Tibial nerve (tissue), 4 donors: Measurements from ENCODE around the gene REXO1. TPM values are rescaled to one million over a fixed set of nuclear protein-coding genes. Genes with fewer than 3 reads are reported as not detected.
A peak's percentile ranks its signal among the peaks of the same experiment; 100 is the strongest.

Experiments
- DNase-seq, 2 donors: peaks; one replicate each; pipeline ENCODE4 v3.0.0-alpha.2; 2019; ENCODE audit warnings: low spot score in 2 of 2
- H3K27ac ChIP-seq, 4 donors: fragments of 200-600 bp; sonication (generic) in 3 of 4; one replicate each; pipeline ENCODE4 v1.5.1; 2017 to 2019; ENCODE audit warnings: mild to moderate bottlenecking in 1 of 4
- H3K27me3 ChIP-seq, 2 donors: fragments of 200-600 bp; sonication (generic) in 1 of 2; one replicate each; pipeline versions ENCODE4 v1.5.1 to v1.6.0; 2017 to 2019
- H3K36me3 ChIP-seq, 3 donors: fragments of 200-600 bp; sonication (generic); one replicate each; pipeline ENCODE4 v1.5.1; 2018 to 2019
- H3K4me1 ChIP-seq, 4 donors: fragments of 200-600 bp; sonication (generic) in 3 of 4; one replicate each; pipeline ENCODE4 v1.5.1; 2017 to 2019
- H3K4me3 ChIP-seq, 4 donors: fragments of 200-600 bp; sonication (generic) in 3 of 4; one replicate each; pipeline ENCODE4 v1.5.1; 2017 to 2019; ENCODE audit warnings: mild to moderate bottlenecking in 1 of 4, moderate library complexity in 1 of 4
- H3K9me3 ChIP-seq, 4 donors: fragments of 200-600 bp; sonication (generic) in 3 of 4; one replicate each; pipeline ENCODE4 v1.5.1; 2017 to 2019
- CTCF ChIP-seq, 5 experiments: fragments of 200-600 bp in 3 of 5; fragments of 450-650 bp in 2 of 5; sonication (generic) in 3 of 5; IDR thresholded peaks; one replicate each; pipeline ENCODE4 v1.5.1; 2016 to 2019; ENCODE audit warnings: antibody characterized with exemption in 5 of 5, mild to moderate bottlenecking in 3 of 5, moderate library complexity in 2 of 5
- EP300 ChIP-seq, 2 donors: sonication (generic); formaldehyde crosslinking; IDR thresholded peaks; one replicate each; pipeline ENCODE4 v1.6.1; 2017; ENCODE audit warnings: antibody characterized with exemption in 2 of 2, mild to moderate bottlenecking in 1 of 2
- POLR2A ChIP-seq, 2 donors: fragments of 450-650 bp; IDR thresholded peaks; one replicate each; pipeline ENCODE4 v1.6.1; 2017; ENCODE audit warnings: antibody characterized with exemption in 2 of 2, mild to moderate bottlenecking in 2 of 2, moderate library complexity in 2 of 2
- WGBS, 2 donors: methylation state at CpG; one replicate each; pipeline ENCODE4 v1.1.5; 2018; 5-methylcytosine and 5-hydroxymethylcytosine counted together
- total RNA-seq, 4 donors: library from RNA; depleted of rRNA; stranded (reverse); fragments of >200 nt; gene quantifications; one replicate each; pipeline ENCODE4 v1.1.0, GENCODE V29; 2016

REXO1 gene
- total RNA-seq, 4 donors from 2014 or later, result 17.9 to 87.3 (median 31.1) TPM

GRCh38 chr19:1872807-1873523 lies 24.7 kb upstream of the REXO1 start:
- Histone ChIP-seq H3K36me3 (peaks cover 0 to 30% (median 0%) of the 10 kb centered on the region in 3 donors), H3K4me1 (peaks cover 5 to 59% (median 25%) of the 10 kb centered on the region in 4 donors), H3K4me3 (peak overlapping the region in 1 of 4 donors; percentile 14), H3K9me3 (no peaks in the 10 kb centered on the region), H3K27me3 (no peaks in the 10 kb centered on the region), H3K27ac (peak overlapping the region; percentile 50 to 95 (median 70))
- no peak for DNase-seq
- WGBS, 2 donors, result 72 to 82% methylated on average over 20 to 25 of the region's 25 CpGs
- TF ChIP-seq POLR2A (IDR thresholded peaks at IDR 0.05) (no peak), EP300 (IDR thresholded peaks at IDR 0.05) (no peak), CTCF (IDR thresholded peaks at IDR 0.05) (no peak)

- no peak for DNase-seq
- Histone ChIP-seq H3K4me1 (peaks cover 5 to 51% (median 23%) of the 10 kb centered on the region in 4 donors), H3K9me3 (no peaks in the 10 kb centered on the region), H3K27me3 (no peaks in the 10 kb centered on the region), H3K27ac (no peak overlapping the region), H3K36me3 (peaks cover 0 to 30% (median 0%) of the 10 kb centered on the region in 3 donors), H3K4me3 (no peak overlapping the region)
- TF ChIP-seq CTCF (IDR thresholded peaks at IDR 0.05) (no peak), EP300 (IDR thresholded peaks at IDR 0.05) (no peak), POLR2A (IDR thresholded peaks at IDR 0.05) (no peak)
- WGBS, 2 donors, result 86 to 92% methylated on average over 6 to 7 of the region's 13 CpGs
These were observed 23.3 kb upstream of the REXO1 start for GRCh38 chr19:1871630-1872029.

- Histone ChIP-seq H3K36me3 (peaks cover 0 to 30% (median 0%) of the 10 kb centered on the region in 3 donors), H3K27ac (no peak overlapping the region), H3K4me3 (no peak overlapping the region), H3K4me1 (peaks cover 5 to 47% (median 19%) of the 10 kb centered on the region in 4 donors), H3K9me3 (no peaks in the 10 kb centered on the region), H3K27me3 (no peaks in the 10 kb centered on the region)
- no peak for DNase-seq
- TF ChIP-seq CTCF (IDR thresholded peaks at IDR 0.05) (no peak), POLR2A (IDR thresholded peaks at IDR 0.05) (no peak), EP300 (IDR thresholded peaks at IDR 0.05) (no peak)
- 85 to 86% methylated on average over 9 to 15 of the region's 15 CpGs for WGBS, 2 donors
These were observed 22.9 kb upstream of the REXO1 start for GRCh38 chr19:1871140-1871597.

- peaks cover 5 to 45% (median 19%) of the 10 kb centered on the region in 4 donors for H3K4me1 ChIP-seq
- no peak for DNase-seq
- TF ChIP-seq POLR2A (IDR thresholded peaks at IDR 0.05) (no peak), CTCF (IDR thresholded peaks at IDR 0.05) (no peak), EP300 (IDR thresholded peaks at IDR 0.05) (no peak)
- no peak overlapping the region for H3K4me3 ChIP-seq
- 87 to 88% methylated on average over 7 of the region's 7 CpGs for WGBS, 2 donors
- H3K36me3 ChIP-seq, result peaks cover 0 to 30% (median 0%) of the 10 kb centered on the region in 3 donors
- H3K9me3 ChIP-seq, result no peaks in the 10 kb centered on the region
- no peak overlapping the region for H3K27ac ChIP-seq
- H3K27me3 ChIP-seq, result no peaks in the 10 kb centered on the region
These were observed 20.7 kb upstream of the REXO1 start for GRCh38 chr19:1868971-1869370.

GRCh38 chr19:1867349-1867724 lies 19.1 kb upstream of the REXO1 start:
- Histone ChIP-seq H3K36me3 (peaks cover 0 to 24% (median 0%) of the 10 kb centered on the region in 3 donors), H3K27ac (no peak overlapping the region), H3K4me3 (no peak overlapping the region), H3K9me3 (no peaks in the 10 kb centered on the region), H3K4me1 (peaks cover 0 to 31% (median 9%) of the 10 kb centered on the region in 4 donors), H3K27me3 (no peaks in the 10 kb centered on the region)
- 91 to 92% methylated on average over 9 of the region's 9 CpGs for WGBS, 2 donors
- DNase-seq, result no peak
- TF ChIP-seq POLR2A (IDR thresholded peaks at IDR 0.05), result no peak
- no peak for TF ChIP-seq CTCF (IDR thresholded peaks at IDR 0.05)
- no peak for TF ChIP-seq EP300 (IDR thresholded peaks at IDR 0.05)
